GM12872 (cell line): ENCODE data around the gene NQO2.

Source experiments
- CTCF ChIP-seq: IDR thresholded peaks from 3 replicates; pipeline ENCODE4 v1.5.1; 2011; ENCODE audit warnings: low read depth, mild to moderate bottlenecking, low read length, moderate library complexity; ENCODE audit not compliant: insufficient read depth

Gene NQO2

DNA sequence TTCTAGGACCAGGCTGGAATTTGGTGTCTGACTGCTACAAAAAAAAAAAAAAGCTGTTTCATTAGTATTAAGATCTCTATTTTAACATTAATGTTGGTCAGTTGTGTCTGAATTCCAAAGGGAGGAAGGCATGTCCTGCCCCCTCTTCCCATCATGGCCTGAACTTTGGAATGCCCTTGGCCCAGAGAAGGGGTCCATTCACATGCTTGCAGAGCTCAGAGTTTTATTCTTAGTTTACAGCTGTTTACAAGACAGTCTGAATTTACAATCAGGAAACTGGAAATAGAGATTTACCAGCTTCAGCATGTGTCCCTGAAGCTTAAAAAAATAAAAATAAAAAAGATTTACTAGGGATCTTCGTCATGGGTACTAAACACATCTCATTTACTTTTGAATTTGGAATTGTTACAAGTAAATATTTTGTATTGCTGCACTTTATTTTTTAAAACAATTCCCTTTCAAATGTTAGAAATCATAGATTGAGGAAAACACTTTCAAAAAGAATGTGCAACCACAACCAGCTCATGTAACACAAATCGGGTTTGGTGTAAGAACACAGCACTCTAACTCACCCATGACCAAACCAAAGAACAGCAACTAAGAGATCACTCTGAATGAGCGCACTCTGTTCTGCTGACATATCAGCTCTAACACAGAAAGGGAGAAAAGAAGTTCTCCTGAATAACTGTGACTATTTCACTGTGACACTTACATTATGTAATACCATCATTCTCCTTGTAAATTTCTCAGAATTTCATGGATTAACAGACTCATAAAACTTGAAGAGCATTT lies 21.7 kb upstream of the NQO2 start:
- TF ChIP-seq CTCF: no peak

GRCh38 chr6:2978923-2979322 lies 20.8 kb upstream of the NQO2 start:
- no peak for TF ChIP-seq CTCF

DNA sequence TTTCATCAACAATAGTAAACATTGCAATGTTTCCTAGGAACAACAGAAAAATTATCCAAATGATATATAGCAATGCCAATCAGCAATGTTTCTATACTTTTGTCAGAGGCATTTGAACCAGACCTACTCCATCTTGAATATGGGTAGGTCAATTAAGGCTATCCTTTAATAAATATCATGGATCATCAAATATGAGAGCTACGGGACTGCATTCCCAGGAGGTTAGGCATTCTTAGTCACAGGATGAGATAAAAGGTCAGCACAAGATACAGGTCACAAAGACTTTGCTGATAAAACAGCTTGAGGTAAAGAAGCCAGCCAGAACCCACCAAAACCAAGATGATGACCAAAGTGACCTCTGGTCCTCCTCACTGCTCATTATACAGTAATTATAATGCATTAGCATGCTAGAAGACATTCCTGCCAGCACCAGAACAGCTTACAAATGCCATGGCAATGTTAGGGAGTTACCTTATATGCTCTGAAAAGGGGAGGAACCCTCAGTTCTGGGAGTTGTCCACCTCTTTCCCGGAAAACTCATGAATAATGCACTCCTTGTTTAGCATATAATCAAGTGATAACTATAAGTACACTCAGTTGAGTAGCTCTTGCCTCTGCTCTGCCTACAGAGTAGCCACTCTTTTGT lies 19.8 kb upstream of the NQO2 start:
- TF ChIP-seq CTCF: no peak

GRCh38 chr6:2980465-2980855 lies 19.2 kb upstream of the NQO2 start:
- no peak for TF ChIP-seq CTCF

GRCh38 chr6:2982426-2983117 lies 17.1 kb upstream of the NQO2 start:
- TF ChIP-seq CTCF: no peak

GRCh38 chr6:2984738-2985406 lies 14.8 kb upstream of the NQO2 start:
- no peak for TF ChIP-seq CTCF

- no peak for TF ChIP-seq CTCF
Measured at GRCh38 chr6:2986722-2987221, 12.9 kb upstream of the NQO2 start.
